Mucosa of gallbladder (tissue), 1 donor: ENCODE measurements around the gene ABTB1. TPM values are rescaled to one million over a fixed set of nuclear protein-coding genes. Genes with fewer than 3 reads are reported as not detected.
A peak's percentile ranks its signal among the peaks of the same experiment; 100 is the strongest.
"Not testable (repeated sequence)": the region's sequence is repeated elsewhere in the genome, so short reads cannot be mapped to it uniquely, and the experiment has no call there.

ENCODE experiments used
- DNase-seq: peaks from one replicate; pipeline ENCODE4 v3.0.0-alpha.2; 2020; ENCODE audit warnings: low spot score
- total RNA-seq: library from RNA; stranded (reverse); gene quantifications from one replicate; pipeline ENCODE4 v1.2.1, GENCODE V29; 2021
- donor health status: DM: no; HTN: no; CAD: no.

ABTB1 gene
- total RNA-seq, 1 donor from 2014 or later: 57.7 TPM

- no peak for DNase-seq
These were observed 22.5 kb upstream of the ABTB1 start for GRCh38 chr3:127650236-127650635.

GRCh38 chr3:127651516-127652172 is 21.1 kb upstream of the ABTB1 start:
- no peak for DNase-seq

GRCh38 chr3:127652246-127652995 is 20.3 kb upstream of the ABTB1 start:
- peak; percentile 40 for DNase-seq

GRCh38 chr3:127654374-127654773 is 18.4 kb upstream of the ABTB1 start:
- no peak for DNase-seq

GRCh38 chr3:127654993-127655392 is 17.8 kb upstream of the ABTB1 start:
- not testable (repeated sequence) for DNase-seq

GRCh38 chr3:127655641-127656040 is 17.1 kb upstream of the ABTB1 start:
- no peak for DNase-seq

GRCh38 chr3:127656906-127657305 is 15.8 kb upstream of the ABTB1 start:
- DNase-seq: no peak

GRCh38 chr3:127658234-127658633 is 14.5 kb upstream of the ABTB1 start:
- DNase-seq: no peak

GRCh38 chr3:127660621-127661251 is 12.0 kb upstream of the ABTB1 start:
- no peak for DNase-seq

GRCh38 chr3:127661600-127661999 is 11.2 kb upstream of the ABTB1 start:
- no peak for DNase-seq

- no peak for DNase-seq
These were observed 10.7 kb upstream of the ABTB1 start for GRCh38 chr3:127662001-127662469.

- no peak for DNase-seq
These were observed 9.6 kb upstream of the ABTB1 start for GRCh38 chr3:127663151-127663550.

- DNase-seq: no peak
These were observed 7.6 kb upstream of the ABTB1 start for GRCh38 chr3:127665165-127665564.

GRCh38 chr3:127665586-127665985 is 7.2 kb upstream of the ABTB1 start:
- DNase-seq: no peak

- no peak for DNase-seq
These were observed 6.1 kb upstream of the ABTB1 start for GRCh38 chr3:127666676-127667075.

- no peak for DNase-seq
These were observed 5.6 kb upstream of the ABTB1 start for GRCh38 chr3:127667119-127667681.

- DNase-seq: no peak
These were observed 3.8 kb upstream of the ABTB1 start for GRCh38 chr3:127668906-127669305.

GRCh38 chr3:127669541-127670228 is 3.1 kb upstream of the ABTB1 start:
- no peak for DNase-seq

- no peak for DNase-seq
These were observed 2.6 kb upstream of the ABTB1 start for GRCh38 chr3:127670229-127670559.

GRCh38 chr3:127670761-127671522 is 1.8 kb upstream of the ABTB1 start:
- no peak for DNase-seq
